GM19438 (cell line): Measurements from ENCODE around the gene BMPER.

Experiments
- ATAC-seq: cut with Tn5 transposase; IDR thresholded peaks from one replicate; pipeline ENCODE4 v1.9.1; 2021; ENCODE audit warnings: low read depth; ENCODE audit not compliant: unreplicated experiment

The BMPER gene

DNA sequence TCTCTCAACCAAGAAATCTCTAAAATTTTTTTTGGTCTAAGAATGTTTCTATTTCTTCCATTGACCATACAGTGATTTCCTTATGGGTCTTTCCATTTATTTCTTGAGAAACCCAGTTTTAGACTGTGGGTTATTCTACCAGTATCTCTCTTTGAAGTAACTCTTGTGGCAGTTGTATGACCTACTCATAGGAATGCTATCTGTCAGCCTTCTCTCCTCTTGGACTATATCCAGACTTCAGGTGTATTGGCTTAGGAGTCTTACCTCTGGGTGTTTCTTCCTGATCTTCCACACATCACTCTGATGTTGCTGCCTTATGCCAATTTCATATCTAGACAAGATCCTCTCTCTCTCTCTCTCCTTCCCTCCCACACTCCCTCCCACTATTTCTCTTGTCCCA, 178.1 kb downstream of the BMPER start:
- no peak for ATAC-seq

DNA sequence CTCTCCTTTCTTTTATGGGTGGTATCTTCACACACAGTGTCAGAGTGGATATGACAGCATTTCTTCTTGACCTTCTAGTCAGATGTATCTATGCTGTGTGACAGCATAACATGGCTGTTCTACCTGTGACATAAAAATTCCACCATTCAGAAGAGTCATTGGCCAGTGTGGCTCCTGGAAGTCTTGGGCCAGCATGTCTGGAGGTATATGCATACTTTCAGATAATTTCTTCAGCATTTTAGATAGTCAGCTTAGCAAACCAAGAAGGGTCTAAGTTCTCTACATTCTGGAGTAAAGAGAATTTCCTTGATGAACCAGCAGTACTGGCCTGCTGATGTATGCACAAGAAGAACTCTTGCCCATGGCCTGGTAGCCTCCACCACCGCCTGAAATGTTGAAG, 179.3 kb downstream of the BMPER start:
- no peak for ATAC-seq

DNA sequence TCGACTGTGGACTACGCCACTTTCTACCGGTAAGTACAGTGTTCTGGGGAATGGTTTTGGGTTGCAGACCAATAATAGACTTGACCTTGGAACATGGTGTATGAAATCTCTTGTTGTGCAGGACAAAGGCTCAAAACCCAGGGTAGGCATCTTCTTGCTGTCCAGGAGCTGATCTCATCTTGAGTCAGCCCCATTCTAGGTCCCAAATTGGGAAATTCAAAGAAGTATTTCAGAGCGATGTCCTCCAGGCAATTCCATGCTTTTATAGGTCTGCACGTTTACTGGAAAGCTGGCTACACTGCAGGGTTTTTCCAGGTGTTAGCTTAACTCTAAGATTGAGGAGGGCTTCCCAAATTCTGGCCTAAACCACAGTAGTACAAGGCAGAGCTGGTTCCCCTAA, 180.7 kb downstream of the BMPER start:
- ATAC-seq, result no peak

DNA sequence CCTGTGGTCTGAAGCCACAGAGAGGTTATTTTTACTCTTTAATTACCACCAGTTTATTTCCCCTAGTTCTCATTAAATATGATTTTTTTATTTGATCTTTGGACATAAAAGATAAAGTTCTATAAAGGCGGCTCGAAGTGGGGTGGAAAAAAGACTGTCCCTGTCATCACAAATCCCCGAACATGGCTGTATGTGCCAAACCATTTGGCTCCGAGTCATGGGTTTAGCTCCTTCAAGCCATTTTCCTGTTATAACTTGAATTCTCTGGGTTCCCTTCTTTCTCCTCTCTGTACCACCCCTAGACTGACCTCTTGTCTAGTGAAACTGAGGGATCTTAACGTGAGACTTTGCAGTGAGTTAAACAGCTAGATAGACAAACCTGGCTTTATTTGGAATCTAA, 181.6 kb downstream of the BMPER start:
- no peak for ATAC-seq

DNA sequence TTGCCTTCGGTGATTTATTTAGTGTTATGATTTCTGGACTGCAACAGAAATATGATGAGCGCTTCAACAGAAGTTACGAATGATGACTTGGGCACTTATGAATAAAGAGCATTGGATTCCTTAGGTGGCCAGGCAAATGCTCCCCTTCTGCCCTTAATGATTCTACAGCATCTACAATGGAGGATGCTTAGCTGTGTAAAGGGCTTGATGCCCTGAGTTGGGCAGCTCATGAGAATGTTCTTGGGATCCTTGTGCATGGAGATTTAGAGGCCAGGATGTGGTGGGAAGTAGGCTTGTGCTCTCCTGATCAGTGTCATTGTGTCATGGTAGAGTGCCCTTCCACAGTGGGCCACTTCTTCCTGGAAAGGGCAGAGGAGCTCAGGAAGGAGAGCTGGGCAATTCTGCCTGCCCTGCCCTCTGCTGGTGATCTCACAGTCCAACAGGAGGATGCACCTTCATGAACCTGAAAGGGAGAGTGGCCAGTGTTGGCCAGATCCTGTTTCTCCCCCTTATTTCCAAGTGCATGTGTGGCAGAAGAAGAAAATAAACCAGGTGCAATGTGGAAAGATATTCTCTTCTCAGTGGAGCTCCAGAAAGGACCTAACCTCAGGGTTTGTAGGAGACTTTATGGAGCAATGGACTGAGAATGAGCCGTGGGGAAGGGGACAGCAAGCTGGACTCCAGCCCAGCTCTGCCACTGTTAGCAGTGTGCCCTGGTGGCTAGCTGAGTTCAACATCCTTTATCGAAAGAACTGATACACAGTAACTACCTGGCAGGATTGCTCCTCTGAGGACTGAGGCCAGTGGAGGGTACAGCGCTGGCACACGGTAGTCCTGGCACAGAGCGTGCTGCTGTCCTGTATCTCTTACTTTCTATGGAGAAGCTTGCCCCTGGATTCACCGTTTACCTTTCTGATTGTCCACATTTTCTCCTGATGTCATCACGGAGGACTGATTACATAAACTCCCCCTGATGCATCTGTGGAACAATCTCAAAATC, 182.9 kb downstream of the BMPER start:
- no peak for ATAC-seq

DNA sequence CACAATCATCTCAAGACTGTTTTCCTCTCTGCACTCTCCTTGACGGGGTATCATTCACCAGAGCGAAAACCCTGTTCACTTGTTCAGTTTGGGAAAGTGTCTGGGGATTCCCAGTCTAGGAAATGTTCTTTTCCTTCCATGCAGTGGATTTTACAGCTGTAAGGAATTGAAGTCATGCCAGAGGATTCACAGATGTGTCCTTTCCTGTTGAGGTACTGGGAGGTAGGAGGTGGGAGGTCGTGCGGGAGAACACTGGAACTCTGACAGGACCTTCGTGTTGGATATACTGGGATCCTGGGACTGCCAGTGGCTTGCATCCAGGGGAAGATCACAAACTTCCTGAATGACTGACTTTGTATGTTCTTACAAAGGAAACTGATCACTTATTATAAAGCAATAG, 185.5 kb downstream of the BMPER start:
- ATAC-seq, result no peak

DNA sequence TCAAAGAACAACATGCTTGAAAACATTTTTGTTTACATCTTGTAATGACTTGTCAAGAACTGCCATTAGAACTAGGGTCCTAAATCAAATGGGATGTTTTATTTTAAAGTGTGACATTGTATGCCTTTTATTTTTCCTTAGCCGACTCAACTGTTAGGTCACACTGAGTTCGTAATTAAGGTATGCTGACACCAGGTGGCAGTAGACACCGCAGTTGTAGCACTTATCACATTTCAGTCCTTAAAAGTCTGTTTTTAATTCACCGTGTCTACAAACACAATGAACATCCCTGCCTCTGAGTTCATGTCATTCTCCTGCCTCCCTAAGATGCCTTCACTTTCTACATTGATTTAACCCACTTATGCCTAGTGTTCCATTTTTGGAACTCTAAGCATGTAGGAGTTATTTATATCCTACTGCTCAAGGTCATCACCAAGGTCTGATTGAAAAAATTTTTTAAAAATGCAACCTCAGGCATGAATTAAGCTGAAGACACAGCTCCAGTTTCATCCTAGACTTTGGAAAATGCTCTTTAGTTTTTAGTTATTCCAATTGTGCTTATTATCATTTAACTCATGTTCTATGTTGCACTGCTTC, 186.1 kb downstream of the BMPER start:
- no peak for ATAC-seq

DNA sequence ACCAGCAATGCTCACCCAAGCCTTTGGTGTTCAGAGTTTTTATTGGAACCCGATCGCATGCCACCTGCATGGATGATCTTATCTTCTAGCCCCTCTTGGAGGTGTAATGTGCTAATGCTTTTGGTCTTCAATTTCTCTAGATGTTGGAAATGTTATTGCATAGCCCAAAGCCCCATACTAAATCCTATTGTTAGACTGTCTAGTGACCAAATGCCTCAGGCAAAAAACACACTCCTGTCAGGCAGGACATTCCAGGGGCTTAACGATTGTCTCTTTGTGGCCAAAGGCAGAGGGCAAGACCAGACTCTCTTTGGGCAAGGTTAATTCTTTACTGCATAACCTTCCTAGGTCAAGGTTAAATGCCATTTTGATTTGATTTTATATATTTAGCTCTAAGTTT, 187.9 kb downstream of the BMPER start:
- no peak for ATAC-seq

DNA sequence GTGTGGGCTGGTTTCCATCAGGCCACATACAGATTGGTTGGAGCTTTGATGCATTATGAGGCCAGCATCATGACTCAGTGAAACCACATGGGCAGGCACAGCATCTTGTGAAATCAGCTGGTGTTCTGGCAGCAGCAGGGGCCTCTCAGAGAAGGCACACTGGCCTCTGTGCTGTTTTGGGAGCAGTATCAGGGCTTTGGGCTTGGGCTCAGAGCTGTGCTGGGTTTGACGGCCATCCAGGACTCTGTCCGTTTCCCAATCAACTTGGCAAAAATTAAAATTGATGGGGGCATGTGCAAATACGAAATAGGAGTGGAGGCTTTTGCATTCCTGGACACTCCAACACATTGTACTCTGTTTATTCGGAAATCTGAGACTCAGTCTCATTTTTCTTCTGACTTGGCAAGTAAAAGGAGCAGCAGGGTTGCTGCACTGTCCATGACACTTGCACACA, 190.9 kb downstream of the BMPER start:
- no peak for ATAC-seq

DNA sequence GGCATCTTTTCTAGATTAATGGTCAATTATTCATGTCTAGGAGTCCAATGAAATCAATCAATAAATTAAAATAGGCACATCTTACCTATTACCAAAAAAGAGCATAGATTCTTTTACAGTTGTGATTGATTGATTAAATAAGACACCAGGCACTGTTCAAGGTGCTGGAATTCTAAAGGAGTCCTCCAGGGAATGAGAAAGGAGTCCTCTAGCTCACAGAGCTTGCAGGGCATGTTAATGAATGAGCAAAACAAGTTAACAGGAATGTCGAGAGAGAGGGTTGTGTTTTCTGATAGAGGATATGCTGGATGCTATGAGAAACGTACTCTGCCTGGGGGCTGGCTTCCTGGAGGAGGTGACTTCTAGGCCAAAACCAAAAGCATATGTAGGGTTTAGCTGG, 191.4 kb downstream of the BMPER start:
- ATAC-seq, result no peak

DNA sequence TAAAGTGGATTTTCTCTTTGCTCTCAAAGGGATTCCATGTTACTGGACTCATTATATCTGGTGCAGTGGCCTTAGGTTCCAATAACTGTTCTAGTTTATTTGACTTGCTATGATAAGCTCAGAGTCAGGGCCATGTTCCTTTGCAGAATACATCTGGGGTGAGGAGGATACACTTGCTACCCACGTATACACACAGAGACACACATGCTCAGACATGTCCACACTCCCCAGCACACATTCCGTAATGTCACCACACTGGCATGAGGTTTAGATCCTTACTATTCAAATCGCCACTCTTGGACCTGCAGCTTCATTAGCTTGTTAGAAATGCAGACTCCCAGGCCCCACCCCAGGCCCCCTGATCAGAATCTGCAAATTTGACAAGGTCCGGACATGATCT, 195.3 kb downstream of the BMPER start:
- ATAC-seq, result no peak

DNA sequence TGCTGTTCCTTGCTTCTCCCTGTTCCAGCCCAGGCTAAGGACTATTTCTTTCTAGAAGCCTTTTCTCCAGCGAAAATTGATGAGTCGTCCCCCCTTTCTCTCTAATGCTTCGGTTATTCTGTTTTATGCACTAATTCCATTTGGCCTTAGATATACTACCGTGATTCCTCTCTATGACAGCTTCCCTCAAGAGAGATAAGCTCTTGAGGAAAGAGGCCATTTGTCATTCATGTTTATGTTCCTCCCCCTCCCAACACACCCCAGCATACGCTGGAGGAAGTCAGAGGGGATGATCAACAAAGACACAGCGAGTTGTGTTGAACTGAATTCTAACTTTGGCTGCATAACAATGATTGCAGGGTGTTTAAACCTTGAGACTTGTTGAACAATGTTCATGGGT, 198.8 kb downstream of the BMPER start:
- no peak for ATAC-seq

DNA sequence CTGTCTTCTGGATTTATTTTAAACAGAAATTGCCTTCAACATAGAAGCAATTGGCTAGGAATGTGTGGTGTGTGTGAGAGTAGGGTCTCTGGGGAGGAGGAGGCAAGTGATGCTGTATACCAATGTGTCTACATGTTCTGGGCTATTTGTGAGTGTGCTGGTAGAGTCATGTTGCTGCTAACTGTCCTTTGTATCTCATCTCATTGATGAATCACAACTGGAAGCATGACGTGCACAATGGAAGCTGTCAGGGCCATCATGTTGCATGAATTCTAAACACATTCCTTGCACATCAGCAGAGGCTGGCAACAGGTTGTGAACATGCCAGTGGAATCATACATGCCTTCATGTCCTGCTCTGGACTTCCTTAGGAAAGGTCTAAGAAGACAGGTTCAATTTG, 199.7 kb downstream of the BMPER start:
- ATAC-seq, result no peak

DNA sequence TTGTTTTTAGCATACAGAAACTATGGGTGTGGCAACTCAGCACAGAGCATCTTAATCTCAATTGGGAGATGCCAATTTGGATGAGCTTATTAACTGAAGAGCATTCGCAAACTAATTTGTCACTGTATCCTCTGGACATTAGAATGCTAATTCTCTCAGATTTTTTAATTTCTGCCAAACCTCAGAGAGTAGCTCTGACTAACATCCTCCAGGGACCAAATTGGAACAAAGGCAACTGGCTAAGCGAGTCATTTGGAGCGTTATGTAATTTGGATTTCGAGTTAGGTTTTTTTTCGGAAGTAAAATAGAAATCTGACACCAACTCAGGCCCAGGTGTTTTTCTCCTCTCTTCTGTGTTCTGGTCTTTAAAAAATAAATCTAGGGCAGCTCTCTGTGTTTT, 201.9 kb downstream of the BMPER start:
- no peak for ATAC-seq

DNA sequence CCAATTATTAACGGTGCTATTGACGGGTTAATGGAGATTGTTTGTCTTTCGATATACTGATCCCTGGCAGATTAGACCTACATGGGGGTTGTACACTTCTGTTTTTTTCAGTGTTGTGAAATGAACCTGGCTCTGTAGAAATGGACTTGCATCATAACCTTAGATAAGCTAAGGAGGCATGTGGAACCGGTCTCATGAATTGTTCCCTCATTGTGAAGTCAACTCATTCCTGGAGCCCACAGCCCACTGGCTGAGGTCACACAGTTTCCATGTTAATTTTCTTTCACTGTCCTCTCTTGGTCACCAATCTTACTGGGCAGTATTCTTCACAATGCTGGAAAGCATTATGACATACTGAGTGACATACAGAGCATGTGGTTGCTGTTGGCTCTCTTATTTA, 202.8 kb downstream of the BMPER start:
- ATAC-seq, result no peak

DNA sequence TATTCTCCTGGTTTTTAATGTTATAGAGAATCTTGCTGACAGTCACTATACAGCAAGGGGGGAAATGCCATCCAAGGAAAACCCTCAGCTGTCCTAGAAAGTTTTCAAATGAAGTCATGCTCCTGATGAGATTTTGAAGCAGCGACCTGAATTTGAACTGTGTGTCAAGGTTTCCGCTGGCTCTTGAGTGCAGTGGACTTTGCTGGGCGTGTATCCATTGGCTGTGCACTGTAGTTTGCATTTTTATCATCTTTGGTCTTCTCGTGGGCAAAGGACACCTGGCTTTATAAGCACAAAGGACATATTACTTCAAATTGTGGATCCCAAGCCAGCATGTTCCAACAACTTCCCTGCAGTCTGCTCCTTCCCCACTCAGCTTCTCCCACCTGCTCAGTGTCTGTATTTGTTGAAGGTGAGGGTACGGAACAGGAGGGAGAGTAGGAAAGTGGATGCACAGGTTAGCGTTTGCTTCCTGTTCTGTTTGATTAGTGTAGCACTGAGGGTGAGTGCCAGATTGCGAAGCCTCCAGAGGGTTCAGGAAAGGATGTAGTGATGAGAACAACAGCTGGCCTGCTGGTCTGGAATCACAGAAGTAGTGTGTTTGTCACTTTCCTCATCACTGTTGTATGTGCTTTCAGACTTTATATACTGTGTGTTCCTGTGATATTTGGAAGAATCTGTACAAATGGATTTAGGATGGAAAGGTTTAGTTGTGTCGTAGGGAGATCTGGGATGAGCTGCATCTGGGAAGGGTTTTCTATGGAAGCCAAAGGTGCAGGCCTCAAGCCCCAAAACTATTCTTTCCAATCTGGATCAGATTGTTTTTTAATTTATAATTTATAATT, 204.8 kb downstream of the BMPER start:
- ATAC-seq, result no peak

DNA sequence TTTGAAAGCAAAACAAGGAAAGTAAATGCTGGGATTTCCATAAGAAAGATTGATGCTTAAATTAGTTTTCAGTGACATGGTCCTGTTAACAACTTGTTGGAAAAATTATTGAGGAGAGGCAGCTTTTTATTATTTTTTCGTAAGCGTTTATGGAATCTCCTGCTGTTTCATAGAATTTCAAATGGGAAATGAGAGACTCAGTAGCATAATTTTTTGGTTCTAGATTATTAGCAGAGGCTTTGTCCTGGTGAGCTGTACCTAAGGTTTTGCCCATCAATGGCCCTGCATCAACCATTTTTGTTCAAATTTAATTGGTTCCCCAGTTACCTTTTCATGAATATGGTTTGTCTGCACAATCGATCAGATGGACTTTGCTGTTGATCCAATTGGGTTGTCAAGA, 205.7 kb downstream of the BMPER start:
- no peak for ATAC-seq

DNA sequence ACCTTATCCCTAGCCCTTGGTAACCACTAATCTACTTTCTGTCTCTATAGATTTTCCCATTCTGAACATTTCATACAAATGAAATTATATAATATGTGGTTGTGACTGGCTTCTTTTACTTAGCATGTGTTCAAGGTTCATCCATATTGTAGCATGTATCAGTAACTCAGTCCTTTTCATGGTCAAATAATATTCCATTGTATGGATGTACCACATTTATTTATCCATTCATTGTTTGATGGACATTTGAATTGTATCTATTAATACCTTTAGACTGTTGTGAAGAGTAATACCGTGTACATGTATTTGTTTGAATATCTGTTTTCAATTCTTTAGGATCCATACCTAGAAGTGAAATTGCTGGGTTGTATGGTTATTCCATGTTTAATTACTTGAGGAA, 210.2 kb downstream of the BMPER start:
- no peak for ATAC-seq

DNA sequence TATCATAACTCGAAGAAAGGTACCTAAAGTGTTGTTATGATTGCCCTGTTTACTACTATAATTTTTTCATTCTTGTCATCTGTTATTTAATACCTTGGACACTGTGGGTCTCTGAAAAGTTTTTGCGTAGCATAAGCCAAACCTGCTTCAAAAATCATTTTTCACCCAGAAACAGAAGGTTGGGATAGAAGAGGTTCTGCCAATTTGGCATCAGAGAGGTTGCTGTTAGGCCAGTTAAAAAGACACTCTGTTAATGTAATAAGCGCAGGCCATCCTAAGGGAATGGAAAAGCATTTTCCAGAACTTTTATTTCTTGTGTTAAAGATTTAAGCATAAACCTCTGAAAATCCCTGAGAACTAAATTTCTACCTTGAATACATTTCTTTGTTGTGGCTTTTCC, 212.2 kb downstream of the BMPER start:
- no peak for ATAC-seq

DNA sequence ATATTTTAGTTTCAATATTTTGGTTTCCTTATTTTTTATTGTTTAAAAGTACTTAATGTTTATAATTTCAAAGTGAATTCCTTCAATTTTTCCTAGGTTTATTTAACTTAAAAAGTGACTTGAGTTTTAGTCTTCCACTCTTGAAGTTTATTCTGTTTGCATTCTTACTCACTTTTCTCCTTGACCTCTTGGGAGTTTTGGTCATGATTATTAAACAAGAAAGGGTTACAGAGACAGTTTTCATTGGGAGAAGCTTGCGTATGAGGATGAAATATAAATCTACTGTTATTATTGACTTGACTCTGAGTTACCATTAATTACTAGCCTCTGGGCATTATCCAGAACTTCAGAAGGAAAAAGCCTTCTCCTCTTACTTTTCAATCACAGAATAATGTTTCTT, 216.0 kb downstream of the BMPER start:
- ATAC-seq, result no peak

DNA sequence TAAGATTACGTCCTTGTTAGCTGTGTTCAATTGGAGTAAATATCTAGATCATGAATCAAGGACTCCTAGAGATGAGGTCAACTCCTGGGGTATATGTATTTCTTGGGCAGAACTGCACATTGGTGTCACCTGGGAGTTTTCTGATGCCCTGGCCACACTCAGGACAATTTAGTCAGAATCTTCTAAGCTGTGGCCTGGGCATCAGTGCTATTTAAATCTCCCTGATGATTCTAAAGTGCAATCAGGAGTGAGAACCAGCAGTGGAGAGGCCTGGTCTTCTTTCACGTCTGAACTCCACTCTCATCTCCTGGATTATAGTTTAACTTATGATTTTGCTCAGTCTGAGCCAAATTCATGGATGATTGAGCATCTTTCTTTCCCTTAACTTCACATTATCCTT, 218.0 kb downstream of the BMPER start:
- no peak for ATAC-seq
